B cell (primary cell): ENCODE results near the gene CYTL1. TPM values are rescaled to one million over a fixed set of nuclear protein-coding genes. Genes with fewer than 3 reads are reported as not detected.
"Not testable (repeated sequence)": the region's sequence is repeated elsewhere in the genome, so short reads cannot be mapped to it uniquely, and the experiment has no call there.

Experiments
- ATAC-seq: fragments of 200-7000 bp; cut with Tn5 transposase; one replicate; pipeline ENCODE4 v1.10.0; 2021; ENCODE audit warnings: low read depth, mild to moderate bottlenecking, moderate number of reproducible peaks, moderate library complexity
- CTCF ChIA-PET: fragments of 350-600 bp; sonication (Branson Sonifier 250); formaldehyde crosslinking; loops from one replicate; lab custom pipeline; 2021; ENCODE audit warnings: antibody characterized with exemption, inconsistent platforms; lab: Charles Lee
- POLR2A ChIA-PET: fragments of 350-600 bp; sonication (Branson Sonifier 250); formaldehyde crosslinking; loops from one replicate; lab custom pipeline; 2021; ENCODE audit warnings: antibody characterized with exemption; lab: Charles Lee
- DNase-seq: peaks from one replicate; pipeline ENCODE4 v3.0.0; 2013
- H2AFZ ChIP-seq: 2 replicates; pipeline ENCODE4 v1.6.1; 2012; ENCODE audit warnings: mild to moderate bottlenecking, low read depth, low read length; ENCODE audit not compliant: insufficient read depth, poor library complexity, severe bottlenecking
- H3K27ac ChIP-seq, 2 donors: 1 replicate in 1 of 2; 2 replicates in 1 of 2; pipeline ENCODE4 v1.5.1; 2012 to 2013; ENCODE audit warnings: low read length in 2 of 2, mild to moderate bottlenecking in 2 of 2, moderate library complexity in 1 of 2
- H3K27me3 ChIP-seq, 4 experiments: fragments of 200-600 bp in 1 of 4; sonication (generic) in 1 of 4; replicated peaks in 1 of 4; 1 replicate in 2 of 4; 2 replicates in 2 of 4; pipeline versions ENCODE4 v1.6.1 to v1.7.0; 2013 to 2016; ENCODE audit warnings: low read length in 3 of 4, mild to moderate bottlenecking in 2 of 4, mixed read lengths in 1 of 4, moderate library complexity in 1 of 4; ENCODE audit not compliant: insufficient read depth in 4 of 4, control insufficient read depth in 3 of 4; ENCODE audit errors: control extremely low read depth in 1 of 4
- H3K36me3 ChIP-seq, 2 experiments: replicated peaks in 1 of 2; 1 replicate in 1 of 2; 2 replicates in 1 of 2; pipeline versions ENCODE4 v1.6.1 to v1.7.1; 2013; ENCODE audit warnings: low read length in 1 of 2; ENCODE audit not compliant: insufficient read depth in 2 of 2, control insufficient read depth in 1 of 2; ENCODE audit errors: control extremely low read depth in 1 of 2, extremely low read depth in 1 of 2
- H3K4me1 ChIP-seq, 2 donors: fragments of 200-600 bp in 1 of 2; sonication (generic) in 1 of 2; 1 replicate in 1 of 2; 2 replicates in 1 of 2; pipeline versions ENCODE4 v1.5.1 to v1.6.1; 2013 to 2017; ENCODE audit warnings: low read length in 2 of 2; ENCODE audit not compliant: control insufficient read depth in 2 of 2, insufficient read depth in 2 of 2
- H3K4me2 ChIP-seq: replicated peaks from 2 replicates; pipeline ENCODE3; 2012; ENCODE audit warnings: mild to moderate bottlenecking, low read depth, low read length; ENCODE audit not compliant: poor library complexity, severe bottlenecking
- H3K4me3 ChIP-seq, 5 experiments: fragments of 200-600 bp in 1 of 5; sonication (generic) in 1 of 5; 1 replicate in 3 of 5; 2 replicates in 2 of 5; pipeline versions ENCODE4 v1.5.1 to v1.7.0; 2011 to 2016; ENCODE audit warnings: low read length in 4 of 5, mild to moderate bottlenecking in 4 of 5, low read depth in 2 of 5, control low read depth in 1 of 5, moderate library complexity in 1 of 5; ENCODE audit not compliant: insufficient read depth in 1 of 5; ENCODE audit errors: control extremely low read depth in 1 of 5, extremely low read depth in 1 of 5
- H3K79me2 ChIP-seq: fragments of 200-600 bp; sonication (generic); one replicate; pipeline ENCODE4 v1.6.0; 2016; ENCODE audit warnings: low read length; ENCODE audit not compliant: control insufficient read depth, insufficient read depth
- H3K9ac ChIP-seq: fragments of 200-600 bp; sonication (generic); 2 replicates; pipeline ENCODE4 v1.6.1; 2017; ENCODE audit warnings: mild to moderate bottlenecking, low read length, moderate library complexity
- H3K9me3 ChIP-seq, 3 donors: one replicate each; pipeline versions ENCODE4 v1.6.1 to v1.7.1; 2013; ENCODE audit warnings: low read length in 2 of 3; ENCODE audit not compliant: control insufficient read depth in 2 of 3, insufficient read depth in 1 of 3; ENCODE audit errors: control extremely low read depth in 1 of 3
- H4K20me1 ChIP-seq: 2 replicates; pipeline ENCODE4 v1.6.0; 2012; ENCODE audit warnings: mild to moderate bottlenecking, low read length; ENCODE audit not compliant: insufficient read depth, control insufficient read depth, poor library complexity, severe bottlenecking
- H3K27ac Mint-ChIP-seq: one replicate; pipeline ENCODE4 v1.8.0; 2021; ENCODE audit warnings: mixed read lengths
- H3K27me3 Mint-ChIP-seq: one replicate; pipeline ENCODE4 v1.8.0; 2021; ENCODE audit warnings: mixed read lengths
- H3K4me1 Mint-ChIP-seq: one replicate; pipeline ENCODE4 v1.8.0; 2021; ENCODE audit warnings: mixed read lengths
- H3K4me3 Mint-ChIP-seq: one replicate; pipeline ENCODE4 v1.8.0; 2021; ENCODE audit warnings: mixed read lengths
- H3K9me3 Mint-ChIP-seq: one replicate; pipeline ENCODE4 v1.8.0; 2022; ENCODE audit warnings: mixed read lengths; ENCODE audit not compliant: insufficient read depth
- EZH2 ChIP-seq: IDR thresholded peaks from 2 replicates; pipeline ENCODE4 v1.6.1; 2012; ENCODE audit warnings: borderline replicate concordance, low read depth, mild to moderate bottlenecking, moderate library complexity, low read length; ENCODE audit not compliant: insufficient read depth, poor library complexity, severe bottlenecking
- WGBS: methylation state at CpG from one replicate; pipeline ENCODE4 v1.1.5; 2013; ENCODE audit warnings: missing lambda C conversion rate; ENCODE audit not compliant: insufficient coverage; 5-methylcytosine and 5-hydroxymethylcytosine counted together
- intact Hi-C: fragments of 100-400 bp; cut with micrococcal nuclease; formaldehyde crosslinking; loops from one replicate; pipeline ENCODE4 v1.10.0; 2022
- polyA plus RNA-seq: library from polyadenylated mRNA; depleted of rRNA; stranded (reverse); fragments of >200 nt; gene quantifications from 2 replicates; pipeline ENCODE4 v1.2.3, GENCODE V29; 2012
- total RNA-seq, 2 donors: library from RNA; stranded (reverse); fragments of 120-200 nt in 1 of 2; gene quantifications; 1 replicate in 1 of 2; 2 replicates in 1 of 2; pipeline versions ENCODE4 v1.2.3 to v1.2.4, GENCODE V29; 2013 to 2022
- TF ChIP-seq, protein P1 (sequence below): fragments of 200-600 bp; IDR thresholded peaks from one replicate; pipeline ENCODE4 v1.8.0; 2022; ENCODE audit warnings: antibody characterized with exemption, mild to moderate bottlenecking

Gene CYTL1
- total and polyA plus RNA-seq, 2 donors (not counting 1 experiment from before 2014, with no cell fraction given) = not detected

DNA sequence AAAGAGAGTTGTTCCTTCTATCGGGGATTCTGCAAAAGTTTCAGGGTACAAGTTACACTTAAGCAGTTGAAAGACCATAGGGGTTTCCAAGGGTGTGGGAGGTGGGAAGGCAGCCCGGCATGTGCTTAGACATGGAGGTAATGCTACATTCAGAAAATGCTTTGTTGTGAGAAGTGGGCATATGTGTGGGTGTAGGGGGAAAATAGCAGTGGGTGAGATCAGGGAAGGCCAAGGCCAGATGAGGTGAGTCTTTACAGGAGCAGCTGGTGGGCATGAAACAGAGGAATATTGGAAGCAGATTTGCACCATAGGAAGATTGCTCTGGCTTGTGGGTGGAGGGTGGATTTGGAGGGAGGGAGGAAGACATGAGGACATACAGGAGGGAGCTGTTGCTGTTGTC lies 8.3 kb downstream of the CYTL1 start:
- 100% methylated on average over 2 of the region's 2 CpGs for WGBS
- peaks cover 33% of the 10 kb centered on the region for H3K27me3 Mint-ChIP-seq
- intact Hi-C loops = no loop called here

DNA sequence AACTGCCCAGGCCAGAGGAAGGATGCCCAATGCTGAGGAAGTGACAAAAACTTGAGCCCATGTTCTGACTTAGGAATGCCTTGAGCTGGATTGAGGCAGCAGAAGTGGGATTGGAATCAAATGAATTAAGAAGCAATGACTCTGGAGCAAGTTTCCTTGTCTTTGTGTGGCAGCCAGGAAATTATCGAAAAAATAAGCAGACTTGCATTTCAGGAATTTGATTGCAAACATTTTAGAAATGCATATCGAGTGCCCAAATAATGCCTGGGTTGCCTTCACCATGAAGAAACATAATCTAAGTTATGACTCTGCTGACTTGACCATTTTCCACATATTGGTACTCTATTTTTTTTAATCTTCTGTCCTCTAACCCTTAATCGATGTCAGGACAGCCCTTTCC lies 9.5 kb downstream of the CYTL1 start:
- H3K27ac Mint-ChIP-seq = no peak overlapping the region
- TF ChIP-seq EZH2 = no peak
- TF ChIP-seq, protein P1, sequence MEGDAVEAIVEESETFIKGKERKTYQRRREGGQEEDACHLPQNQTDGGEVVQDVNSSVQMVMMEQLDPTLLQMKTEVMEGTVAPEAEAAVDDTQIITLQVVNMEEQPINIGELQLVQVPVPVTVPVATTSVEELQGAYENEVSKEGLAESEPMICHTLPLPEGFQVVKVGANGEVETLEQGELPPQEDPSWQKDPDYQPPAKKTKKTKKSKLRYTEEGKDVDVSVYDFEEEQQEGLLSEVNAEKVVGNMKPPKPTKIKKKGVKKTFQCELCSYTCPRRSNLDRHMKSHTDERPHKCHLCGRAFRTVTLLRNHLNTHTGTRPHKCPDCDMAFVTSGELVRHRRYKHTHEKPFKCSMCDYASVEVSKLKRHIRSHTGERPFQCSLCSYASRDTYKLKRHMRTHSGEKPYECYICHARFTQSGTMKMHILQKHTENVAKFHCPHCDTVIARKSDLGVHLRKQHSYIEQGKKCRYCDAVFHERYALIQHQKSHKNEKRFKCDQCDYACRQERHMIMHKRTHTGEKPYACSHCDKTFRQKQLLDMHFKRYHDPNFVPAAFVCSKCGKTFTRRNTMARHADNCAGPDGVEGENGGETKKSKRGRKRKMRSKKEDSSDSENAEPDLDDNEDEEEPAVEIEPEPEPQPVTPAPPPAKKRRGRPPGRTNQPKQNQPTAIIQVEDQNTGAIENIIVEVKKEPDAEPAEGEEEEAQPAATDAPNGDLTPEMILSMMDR = no peak
- H2AFZ ChIP-seq = no peak overlapping the region
- no peaks in the 10 kb centered on the region for H3K79me2 ChIP-seq
- no peaks in the 10 kb centered on the region for H4K20me1 ChIP-seq
- no peak overlapping the region for H3K4me3 ChIP-seq
- H3K36me3 ChIP-seq = no peaks in the 10 kb centered on the region
- no peak for ATAC-seq
- 94% methylated on average over 3 of the region's 3 CpGs for WGBS
- no peak overlapping the region for H3K9ac ChIP-seq
- no peaks in the 10 kb centered on the region for H3K27me3 ChIP-seq
- no peak overlapping the region for H3K4me2 ChIP-seq
- no peak overlapping the region for H3K27ac ChIP-seq
- H3K27me3 Mint-ChIP-seq = peaks cover 37% of the 10 kb centered on the region
- H3K4me1 ChIP-seq = no peaks in the 10 kb centered on the region
- CTCF ChIA-PET = interaction anchor here (1.0 kb wide), 1 partner anchor 468 kb away, joined by 3 read pairs; the partner anchor contains the start of gene STX18
- no peaks in the 10 kb centered on the region for H3K9me3 Mint-ChIP-seq
- no peaks in the 10 kb centered on the region for H3K9me3 ChIP-seq
- POLR2A ChIA-PET = no interaction called here
- H3K4me3 Mint-ChIP-seq = no peak overlapping the region
- no peaks in the 10 kb centered on the region for H3K4me1 Mint-ChIP-seq
- intact Hi-C loops = no loop called here
- no peak for DNase-seq

More for the DNA sequence above, 8.3 kb downstream of the CYTL1 start:
- Histone ChIP-seq H4K20me1 (no peaks in the 10 kb centered on the region), H3K36me3 (no peaks in the 10 kb centered on the region), H3K79me2 (no peaks in the 10 kb centered on the region), H3K9me3 (no peaks in the 10 kb centered on the region), H3K27me3 (peaks cover 0 to under 1% (median 0%) of the 10 kb centered on the region in 4 experiments), H2AFZ (no peak overlapping the region), H3K9ac (no peak overlapping the region), H3K4me3 (no peak overlapping the region), H3K27ac (no peak overlapping the region), H3K4me1 (no peaks in the 10 kb centered on the region), H3K4me2 (no peak overlapping the region)
- no peaks in the 10 kb centered on the region for H3K9me3 Mint-ChIP-seq
- ChIA-PET CTCF (no interaction called here), POLR2A (no interaction called here)
- H3K27ac Mint-ChIP-seq = no peak overlapping the region
- ATAC-seq (no peak), DNase-seq (no peak)
- no peak overlapping the region for H3K4me3 Mint-ChIP-seq
- TF ChIP-seq, protein P1 = no peak
- no peak for TF ChIP-seq EZH2
- H3K4me1 Mint-ChIP-seq = no peaks in the 10 kb centered on the region

DNA sequence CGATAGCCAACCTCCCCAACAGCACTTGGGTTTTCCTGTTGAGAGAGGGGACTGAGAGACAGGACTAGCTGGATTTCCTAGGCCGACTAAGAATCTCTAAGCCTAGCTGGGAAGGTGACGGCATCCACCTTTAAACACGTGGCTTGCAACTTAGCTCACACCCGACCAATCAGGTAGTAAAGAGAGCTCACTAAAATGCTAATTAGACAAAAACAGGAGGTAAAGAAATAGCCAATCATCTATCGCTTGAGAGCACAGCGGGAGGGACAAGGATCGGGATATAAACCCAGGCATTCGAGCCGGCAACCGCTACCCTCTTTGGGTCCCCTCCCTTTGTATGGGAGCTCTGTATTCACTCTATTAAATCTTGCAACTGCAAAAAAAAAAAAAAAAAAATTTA lies 12.3 kb downstream of the CYTL1 start:
- DNase-seq, H3K4me3 ChIP-seq, H4K20me1 ChIP-seq, H3K4me1 Mint-ChIP-seq, H3K9me3 Mint-ChIP-seq, H3K27me3 ChIP-seq, H3K27ac ChIP-seq, H3K27ac Mint-ChIP-seq, ATAC-seq, intact Hi-C loops, H2AFZ ChIP-seq, H3K9me3 ChIP-seq, CTCF ChIA-PET, H3K9ac ChIP-seq, H3K4me3 Mint-ChIP-seq, H3K36me3 ChIP-seq, H3K79me2 ChIP-seq, POLR2A ChIA-PET, H3K4me2 ChIP-seq, H3K4me1 ChIP-seq: not testable (repeated sequence)
- no CpG with 5 or more reads among the region's 11 CpGs for WGBS
- peaks cover 40% of the 10 kb centered on the region for H3K27me3 Mint-ChIP-seq
